Loucy (cell line): ENCODE results near the gene PDE10A.

Source experiments
- H2AFZ ChIP-seq: fragments of 200-600 bp; sonication (generic); 2 replicates; pipeline ENCODE4 v1.6.0; 2016; ENCODE audit warnings: antibody characterized with exemption, mild to moderate bottlenecking, low read length, moderate library complexity
- H3F3A ChIP-seq: fragments of 200-600 bp; 2 replicates; pipeline ENCODE4 v1.6.0; 2016; ENCODE audit warnings: antibody characterized with exemption, low read depth, mild to moderate bottlenecking
- H3K27me3 ChIP-seq: fragments of 200-600 bp; sonication (generic); 2 replicates; pipeline ENCODE4 v1.6.1; 2014; ENCODE audit warnings: low read length, mild to moderate bottlenecking; ENCODE audit not compliant: insufficient read depth, poor library complexity, severe bottlenecking
- H3K36me3 ChIP-seq: fragments of 200-600 bp; sonication (generic); 2 replicates; pipeline ENCODE4 v1.6.1; 2016; ENCODE audit warnings: low read length; ENCODE audit not compliant: insufficient read depth
- H3K4me1 ChIP-seq: fragments of 200-600 bp; sonication (generic); 2 replicates; pipeline ENCODE4 v1.5.1; 2014; ENCODE audit warnings: low read length, mild to moderate bottlenecking; ENCODE audit not compliant: insufficient read depth, poor library complexity, severe bottlenecking
- H3K4me2 ChIP-seq: fragments of 200-600 bp; sonication (generic); 2 replicates; pipeline ENCODE4 v1.6.0; 2014; ENCODE audit warnings: antibody characterized with exemption, low read length, low read depth, mild to moderate bottlenecking; ENCODE audit not compliant: poor library complexity, severe bottlenecking
- H3K4me3 ChIP-seq: fragments of 200-600 bp; sonication (generic); 2 replicates; pipeline ENCODE4 v1.5.1; 2014; ENCODE audit warnings: low read length, mild to moderate bottlenecking, mixed read lengths; ENCODE audit not compliant: poor library complexity, severe bottlenecking
- H3K79me2 ChIP-seq: fragments of 200-600 bp; sonication (generic); 2 replicates; pipeline ENCODE4 v1.6.1; 2014; ENCODE audit warnings: low read length; ENCODE audit not compliant: insufficient read depth
- H3K9ac ChIP-seq: fragments of 200-600 bp; sonication (generic); 2 replicates; pipeline ENCODE4 v1.6.0; 2014; ENCODE audit warnings: mild to moderate bottlenecking, low read depth, low read length, moderate library complexity; ENCODE audit not compliant: poor library complexity, severe bottlenecking
- H3K9me2 ChIP-seq: fragments of 200-600 bp; sonication (generic); replicated peaks from 2 replicates; pipeline ENCODE4 v1.6.1; 2016; ENCODE audit warnings: low read depth, low read length, mixed read lengths
- H3K9me3 ChIP-seq: fragments of 200-600 bp; sonication (generic); 2 replicates; pipeline ENCODE4 v1.6.1; 2014; ENCODE audit warnings: mild to moderate bottlenecking, antibody characterized with exemption, low read length, low read depth; ENCODE audit not compliant: insufficient read depth
- H4K20me1 ChIP-seq: fragments of 200-600 bp; sonication (generic); 2 replicates; pipeline ENCODE4 v1.6.0; 2014; ENCODE audit warnings: antibody characterized with exemption, low read length, mild to moderate bottlenecking; ENCODE audit not compliant: insufficient read depth, poor library complexity, severe bottlenecking
- CTCF ChIP-seq: fragments of 200-600 bp; sonication (generic); conservative IDR thresholded peaks from 2 replicates; pipeline ENCODE4 v1.5.1; 2014; ENCODE audit warnings: mild to moderate bottlenecking, antibody characterized with exemption, low read length
- EZH2phosphoT487 ChIP-seq: fragments of 200-600 bp; IDR thresholded peaks from 2 replicates; pipeline ENCODE4 v1.6.1; 2018; ENCODE audit warnings: antibody characterized with exemption, mild to moderate bottlenecking, moderate library complexity, borderline replicate concordance

Gene PDE10A

GRCh38 chr6:165514621-165515020, 148.4 kb downstream of the PDE10A start:
- no peak overlapping the region for H3K4me2 ChIP-seq
- H3K4me3 ChIP-seq: no peak overlapping the region
- no peaks in the 10 kb centered on the region for H3K79me2 ChIP-seq
- no peaks in the 10 kb centered on the region for H3K36me3 ChIP-seq
- no peak overlapping the region for H2AFZ ChIP-seq
- no peaks in the 10 kb centered on the region for H4K20me1 ChIP-seq
- no peaks in the 10 kb centered on the region; the same call in 1 of the 2 replicates for H3K9me2 ChIP-seq
- no peaks in the 10 kb centered on the region for H3K4me1 ChIP-seq
- H3F3A ChIP-seq: no peaks in the 10 kb centered on the region
- H3K9me3 ChIP-seq: no peaks in the 10 kb centered on the region
- H3K27me3 ChIP-seq: no peaks in the 10 kb centered on the region
- no peak overlapping the region for H3K9ac ChIP-seq
- TF ChIP-seq CTCF (no peak), EZH2phosphoT487 (no peak)

- no peak overlapping the region for H3K4me3 ChIP-seq
- H4K20me1 ChIP-seq: no peaks in the 10 kb centered on the region
- H3K27me3 ChIP-seq: no peaks in the 10 kb centered on the region
- no peaks in the 10 kb centered on the region for H3K4me1 ChIP-seq
- no peak overlapping the region for H2AFZ ChIP-seq
- H3K9me2 ChIP-seq: no peaks in the 10 kb centered on the region
- no peaks in the 10 kb centered on the region for H3K79me2 ChIP-seq
- no peaks in the 10 kb centered on the region for H3K9me3 ChIP-seq
- H3K9ac ChIP-seq: no peak overlapping the region
- no peak overlapping the region for H3K4me2 ChIP-seq
- TF ChIP-seq CTCF: no peak
- TF ChIP-seq EZH2phosphoT487: no peak
- H3F3A ChIP-seq: no peaks in the 10 kb centered on the region
- H3K36me3 ChIP-seq: no peaks in the 10 kb centered on the region
Measured at GRCh38 chr6:165511807-165512206, 151.2 kb downstream of the PDE10A start.

GRCh38 chr6:165508321-165508869, 154.6 kb downstream of the PDE10A start:
- H3K9ac ChIP-seq: no peak overlapping the region
- no peaks in the 10 kb centered on the region for H3K4me1 ChIP-seq
- TF ChIP-seq EZH2phosphoT487 (no peak), CTCF (no peak)
- H3K4me2 ChIP-seq: no peak overlapping the region
- no peaks in the 10 kb centered on the region for H3K9me3 ChIP-seq
- no peaks in the 10 kb centered on the region for H3K27me3 ChIP-seq
- no peaks in the 10 kb centered on the region for H4K20me1 ChIP-seq
- no peak overlapping the region for H3K4me3 ChIP-seq
- H3F3A ChIP-seq: no peaks in the 10 kb centered on the region
- no peaks in the 10 kb centered on the region for H3K79me2 ChIP-seq
- H3K36me3 ChIP-seq: no peaks in the 10 kb centered on the region
- no peaks in the 10 kb centered on the region for H3K9me2 ChIP-seq
- no peak overlapping the region for H2AFZ ChIP-seq
